HG03135 (cell line): ENCODE results near the gene VWCE.
"Not testable (repeated sequence)": the region's sequence is repeated elsewhere in the genome, so short reads cannot be mapped to it uniquely, and the experiment has no call there.

ENCODE experiments used
- ATAC-seq: cut with Tn5 transposase; IDR thresholded peaks from one replicate; pipeline ENCODE4 v1.9.1; 2021; ENCODE audit warnings: mild to moderate bottlenecking, moderate library complexity; ENCODE audit not compliant: unreplicated experiment

VWCE gene

GRCh38 chr11:61259363-61259762, 35.8 kb downstream of the VWCE start:
- no peak for ATAC-seq

GRCh38 chr11:61258546-61258945, 36.6 kb downstream of the VWCE start:
- ATAC-seq = no peak

GRCh38 chr11:61256710-61257482, 38.2 kb downstream of the VWCE start:
- ATAC-seq = no peak

GRCh38 chr11:61254403-61255025, 40.6 kb downstream of the VWCE start:
- peak; percentile 70 for ATAC-seq

GRCh38 chr11:61252332-61252731, 42.8 kb downstream of the VWCE start:
- ATAC-seq = not testable (repeated sequence)

- not testable (repeated sequence) for ATAC-seq
Measured at GRCh38 chr11:61250796-61251765, 44.0 kb downstream of the VWCE start.

- ATAC-seq = not testable (repeated sequence)
Measured at GRCh38 chr11:61249201-61249600, 45.9 kb downstream of the VWCE start.

GRCh38 chr11:61248071-61248470, 47.0 kb downstream of the VWCE start:
- not testable (repeated sequence) for ATAC-seq

- ATAC-seq = not testable (repeated sequence)
Measured at GRCh38 chr11:61245284-61245964, 49.7 kb downstream of the VWCE start.

- ATAC-seq = not testable (repeated sequence)
Measured at GRCh38 chr11:61241526-61241925, 53.6 kb downstream of the VWCE start.

GRCh38 chr11:61240875-61241274, 54.2 kb downstream of the VWCE start, which contains the start of gene PGA5:
Gene PGA5, plus strand, starts transcription at chr11:61241175. Its CDS starts 52 bp downstream, at chr11:61241227.
- ATAC-seq = not testable (repeated sequence)

GRCh38 chr11:61240288-61240687, 54.8 kb downstream of the VWCE start:
- not testable (repeated sequence) for ATAC-seq

- ATAC-seq = not testable (repeated sequence)
Measured at GRCh38 chr11:61237130-61237529, 58.0 kb downstream of the VWCE start.

- ATAC-seq = not testable (repeated sequence)
Measured at GRCh38 chr11:61232548-61233145, 62.5 kb downstream of the VWCE start.

- not testable (repeated sequence) for ATAC-seq
Measured at GRCh38 chr11:61231585-61231984, 63.5 kb downstream of the VWCE start.

- not testable (repeated sequence) for ATAC-seq
Measured at GRCh38 chr11:61231033-61231432, 64.1 kb downstream of the VWCE start.

GRCh38 chr11:61229458-61229857, 65.7 kb downstream of the VWCE start:
- not testable (repeated sequence) for ATAC-seq

- ATAC-seq = not testable (repeated sequence)
Measured at GRCh38 chr11:61226457-61227137, 68.5 kb downstream of the VWCE start.

GRCh38 chr11:61222692-61223091, 72.4 kb downstream of the VWCE start:
- ATAC-seq = not testable (repeated sequence)
